ENCODE results near the gene SELENOF.

SELENOF gene

GRCh38 chr1:86948212-86948611, 34.3 kb upstream of the SELENOF start:
- H3K9ac ChIP-seq (ENCODE audit: low read length), result no peak overlapping the region
- H3K27me3 ChIP-seq (ENCODE audit: low read depth, low read length), result no peaks in the 10 kb centered on the region
- no peak overlapping the region for H2AFZ ChIP-seq (ENCODE audit: low read depth, low read length)
- H3K27ac ChIP-seq (ENCODE audit: low read length), result no peak overlapping the region
- no peaks in the 10 kb centered on the region for H3K36me3 ChIP-seq (replicated peaks; ENCODE audit: low read depth, low read length)
- TF ChIP-seq EZH2phosphoT487 (IDR thresholded peaks at IDR 0.05; ENCODE audit: low read depth) (no peak), CTCF (IDR thresholded peaks at IDR 0.05; ENCODE audit: low read depth, low read length) (no peak)
- no peaks in the 10 kb centered on the region for H3K9me3 ChIP-seq (ENCODE audit: insufficient read depth, low read length)
- H3K4me3 ChIP-seq (ENCODE audit: low read length), result no peak overlapping the region
- no peak overlapping the region for H3K4me2 ChIP-seq (ENCODE audit: low read length)
- H3K4me1 ChIP-seq (ENCODE audit: low read length), result no peaks in the 10 kb centered on the region
- peaks cover 95% of the 10 kb centered on the region for H3K79me2 ChIP-seq (ENCODE audit: low read length)
- peaks cover 24% of the 10 kb centered on the region for H4K20me1 ChIP-seq (ENCODE audit: insufficient read depth, low read length)

- TF ChIP-seq EZH2phosphoT487 (IDR thresholded peaks at IDR 0.05; ENCODE audit: low read depth) (no peak), CTCF (IDR thresholded peaks at IDR 0.05; ENCODE audit: low read depth, low read length) (no peak)
- Histone ChIP-seq H3K36me3 (replicated peaks; ENCODE audit: low read depth, low read length) (no peaks in the 10 kb centered on the region), H3K4me2 (ENCODE audit: low read length) (no peak overlapping the region), H3K4me1 (ENCODE audit: low read length) (peaks cover 14% of the 10 kb centered on the region), H3K9me3 (ENCODE audit: insufficient read depth, low read length) (no peaks in the 10 kb centered on the region), H3K9ac (ENCODE audit: low read length) (no peak overlapping the region), H3K4me3 (ENCODE audit: low read length) (no peak overlapping the region), H3K79me2 (ENCODE audit: low read length) (peaks cover 95% of the 10 kb centered on the region), H3K27me3 (ENCODE audit: low read depth, low read length) (no peaks in the 10 kb centered on the region), H4K20me1 (ENCODE audit: insufficient read depth, low read length) (peaks cover 24% of the 10 kb centered on the region), H2AFZ (ENCODE audit: low read depth, low read length) (no peak overlapping the region), H3K27ac (ENCODE audit: low read length) (no peak overlapping the region)
Measured at GRCh38 chr1:86942743-86943142, 28.8 kb upstream of the SELENOF start.

DNA sequence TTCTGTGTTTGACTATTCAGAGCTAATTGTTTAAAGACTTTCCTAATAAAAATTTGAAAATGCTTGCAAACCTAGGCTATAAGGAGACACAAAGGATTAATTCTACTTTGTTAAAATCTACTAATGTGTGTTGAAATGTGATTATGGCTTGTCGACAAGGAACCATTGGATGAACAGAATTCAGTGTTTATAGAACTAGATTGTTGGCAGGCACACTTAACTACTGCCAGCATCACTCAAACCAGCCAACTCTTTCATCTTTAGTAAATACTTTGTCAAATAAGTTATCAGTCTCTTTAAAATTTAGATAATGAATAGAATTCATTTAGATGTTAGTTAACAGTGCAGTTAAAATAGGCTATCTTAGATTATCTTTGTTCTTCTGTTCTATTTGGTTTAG, 28.1 kb upstream of the SELENOF start:
- Histone ChIP-seq H3K4me2 (ENCODE audit: low read length) (no peak overlapping the region), H3K4me1 (ENCODE audit: low read length) (peaks cover 14% of the 10 kb centered on the region), H3K36me3 (replicated peaks; ENCODE audit: low read depth, low read length) (no peaks in the 10 kb centered on the region), H3K27me3 (ENCODE audit: low read depth, low read length) (no peaks in the 10 kb centered on the region), H3K27ac (ENCODE audit: low read length) (no peak overlapping the region), H2AFZ (ENCODE audit: low read depth, low read length) (no peak overlapping the region), H3K79me2 (ENCODE audit: low read length) (peaks cover 95% of the 10 kb centered on the region), H3K4me3 (ENCODE audit: low read length) (no peak overlapping the region), H4K20me1 (ENCODE audit: insufficient read depth, low read length) (peaks cover 24% of the 10 kb centered on the region), H3K9me3 (ENCODE audit: insufficient read depth, low read length) (no peaks in the 10 kb centered on the region), H3K9ac (ENCODE audit: low read length) (no peak overlapping the region)
- TF ChIP-seq CTCF (IDR thresholded peaks at IDR 0.05; ENCODE audit: low read depth, low read length) (no peak), EZH2phosphoT487 (IDR thresholded peaks at IDR 0.05; ENCODE audit: low read depth) (no peak)

GRCh38 chr1:86940599-86940998, 26.7 kb upstream of the SELENOF start:
- no peak overlapping the region for H2AFZ ChIP-seq (ENCODE audit: low read depth, low read length)
- H3K9me3 ChIP-seq (ENCODE audit: insufficient read depth, low read length), result no peaks in the 10 kb centered on the region
- H4K20me1 ChIP-seq (ENCODE audit: insufficient read depth, low read length), result peaks cover 21% of the 10 kb centered on the region
- peaks cover 14% of the 10 kb centered on the region for H3K4me1 ChIP-seq (ENCODE audit: low read length)
- no peak overlapping the region for H3K4me3 ChIP-seq (ENCODE audit: low read length)
- no peak overlapping the region for H3K4me2 ChIP-seq (ENCODE audit: low read length)
- no peak for TF ChIP-seq CTCF (IDR thresholded peaks at IDR 0.05; ENCODE audit: low read depth, low read length)
- no peak for TF ChIP-seq EZH2phosphoT487 (IDR thresholded peaks at IDR 0.05; ENCODE audit: low read depth)
- H3K36me3 ChIP-seq (replicated peaks; ENCODE audit: low read depth, low read length), result no peaks in the 10 kb centered on the region
- H3K9ac ChIP-seq (ENCODE audit: low read length), result no peak overlapping the region
- no peaks in the 10 kb centered on the region for H3K27me3 ChIP-seq (ENCODE audit: low read depth, low read length)
- H3K79me2 ChIP-seq (ENCODE audit: low read length), result peaks cover 93% of the 10 kb centered on the region
- H3K27ac ChIP-seq (ENCODE audit: low read length), result no peak overlapping the region
